ENCODE results near the gene PYGO2. TPM values are rescaled to one million over a fixed set of nuclear protein-coding genes. Genes with fewer than 3 reads are reported as not detected.

The PYGO2 gene
- total and polyA plus RNA-seq, 2 of the 8 experiments (the other 6 are each of a cell fraction or from before 2014, with no cell fraction given), result 31.0 to 31.6 TPM

GRCh38 chr1:155002464-155003226 lies 41.1 kb upstream of the PYGO2 start, which contains the start of gene ZBTB7B:
ZBTB7B (plus strand) TSS chr1:155002802; CDS start chr1:155014661, 11,859 bp downstream.
- H3K27me3 ChIP-seq (replicated peaks in 1 of 4; ENCODE audit: control insufficient read depth in 3 of 4, extremely low read depth in 1 of 4, insufficient read depth in 3 of 4, low read length in 3 of 4), result no peaks in the 10 kb centered on the region
- H2AFZ ChIP-seq (ENCODE audit: low read length), result no peak within 1 kb of the TSS
- no peak within 1 kb of the TSS for H3K23ac ChIP-seq (ENCODE audit: insufficient read length)
- peak within 1 kb of the TSS; percentile 80 for H2BK12ac ChIP-seq (ENCODE audit: low read depth, low read length)
- no peak within 1 kb of the TSS; the same call in 1 of the 2 replicates for H2BK15ac ChIP-seq (ENCODE audit: low read length)
- peaks cover 0 to 15% of the 10 kb centered on the region in 2 experiments for H4K20me1 ChIP-seq (replicated peaks in 1 of 2; ENCODE audit: control insufficient read depth in 1 of 2, insufficient read depth in 2 of 2, low read length in 2 of 2)
- peak within 1 kb of the TSS; percentile 98; the same call in 1 of the 2 replicates for H2BK20ac ChIP-seq (ENCODE audit: low read length)
- peak within 1 kb of the TSS; percentile 87 to 99 (median 90) for H3K4me3 ChIP-seq (ENCODE audit: extremely low read depth in 1 of 4, insufficient read depth in 2 of 4, low read depth in 3 of 4, low read length in 4 of 4)
- no peak within 1 kb of the TSS for H2AK5ac ChIP-seq (ENCODE audit: low read depth, low read length)
- FAIRE-seq, result no peak
- peaks cover 6 to 20% (median 15%) of the 10 kb centered on the region in 4 experiments for H3K4me1 ChIP-seq (replicated peaks in 1 of 4; ENCODE audit: control insufficient read depth in 3 of 4, insufficient read depth in 4 of 4, low read length in 3 of 4)
- peak within 1 kb of the TSS; percentile 62 for H3K4ac ChIP-seq (replicated peaks; ENCODE audit: insufficient read length, low read depth, low read length)
- DNase-seq (ENCODE audit: low read depth in 1 of 2, low spot score in 2 of 2), result no peak
- peaks cover 0 to 2% (median 0%) of the 10 kb centered on the region in 4 experiments; a peak in 2 of 8 replicates for H3K36me3 ChIP-seq (ENCODE audit: control insufficient read depth in 2 of 4, insufficient read depth in 4 of 4, low read length in 3 of 4)
- peaks cover 13% of the 10 kb centered on the region for H3K79me1 ChIP-seq (ENCODE audit: low read depth, low read length)
- H3K4me2 ChIP-seq (ENCODE audit: insufficient read depth in 1 of 2, low read depth in 2 of 2, low read length in 2 of 2), result peak within 1 kb of the TSS; percentile 79 to 93
- H2BK120ac ChIP-seq (replicated peaks; ENCODE audit: low read depth, low read length), result peak within 1 kb of the TSS; percentile 51
- peak within 1 kb of the TSS; percentile 83 for H4K5ac ChIP-seq (ENCODE audit: insufficient read length, low read depth, low read length)
- peaks cover 18% of the 10 kb centered on the region; the same call in 1 of the 2 replicates for H3K23me2 ChIP-seq (ENCODE audit: low read depth, low read length)
- H4K91ac ChIP-seq (replicated peaks; ENCODE audit: insufficient read length, low read length), result peak within 1 kb of the TSS; percentile 94
- peak within 1 kb of the TSS; percentile 92 for H2BK5ac ChIP-seq (ENCODE audit: low read depth, low read length)
- peak within 1 kb of the TSS; percentile 90 for H3K56ac ChIP-seq (replicated peaks; ENCODE audit: insufficient read length, low read depth, low read length)
- peak within 1 kb of the TSS; percentile 60 for H4K8ac ChIP-seq (ENCODE audit: extremely low read depth, insufficient read depth, low read length)
- peaks cover 0 to 46% of the 10 kb centered on the region in 2 experiments; a peak in 3 of 4 replicates for H3K79me2 ChIP-seq (ENCODE audit: control insufficient read depth in 1 of 2, insufficient read depth in 2 of 2, low read length in 2 of 2)
- H3K9me3 ChIP-seq (ENCODE audit: insufficient read depth in 2 of 2, low read depth in 1 of 2, low read length in 1 of 2), result no peaks in the 10 kb centered on the region
- TF ChIP-seq KDM4A (IDR thresholded peaks at IDR 0.05; ENCODE audit: low read depth, low read length, severe bottlenecking) (peak; percentile 45), GABPA (IDR thresholded peaks at IDR 0.05; ENCODE audit: borderline replicate concordance, insufficient read depth, low read length) (no peak)
- H3K27ac ChIP-seq (ENCODE audit: low read depth, low read length), result peak within 1 kb of the TSS; percentile 48; the same call in 1 of the 2 replicates
- peak within 1 kb of the TSS; percentile 93 for H3K18ac ChIP-seq (ENCODE audit: extremely low read depth, low read length)
- 0% methylated on average over 9 of the region's 35 CpGs; no CpG with 5 or more reads in 1 of the 2 experiments for WGBS, 2 experiments (ENCODE audit: extremely low coverage in 1 of 2, insufficient coverage in 1 of 2, insufficient read length in 1 of 2, insufficient replicate concordance in 2 of 2, low coverage in 1 of 2, low lambda C conversion rate in 2 of 2, missing lambda C conversion rate in 1 of 2)
- POLR2A ChIA-PET (ENCODE audit: partially characterized antibody), result interaction anchor here (0.6 to 42.8 kb wide), 6 partner anchors 13 to 194 kb away, joined by 3 to 702 read pairs (median 66); partner anchors contain the start of genes CKS1B, FLAD1, PBXIP1 and PYGO2
- CTCF ChIA-PET (ENCODE audit: partially characterized antibody), result interaction anchor here (1.0 to 14.0 kb wide), 8 partner anchors 12 to 204 kb away, joined by 3 to 258 read pairs (median 4); partner anchors contain the start of genes EFNA4 and PYGO2
- peak within 1 kb of the TSS; percentile 11 for H3K14ac ChIP-seq (ENCODE audit: insufficient read length)
- H3K9ac ChIP-seq (replicated peaks in 1 of 4; ENCODE audit: extremely low read depth in 1 of 4, low read depth in 3 of 4, low read length in 3 of 4), result peak within 1 kb of the TSS; percentile 40 to 52 (median 48); a peak in 6 of 7 replicates

Measured in H1 (cell line).